ENCODE results near the gene CCNA2.

CCNA2 gene

DNA sequence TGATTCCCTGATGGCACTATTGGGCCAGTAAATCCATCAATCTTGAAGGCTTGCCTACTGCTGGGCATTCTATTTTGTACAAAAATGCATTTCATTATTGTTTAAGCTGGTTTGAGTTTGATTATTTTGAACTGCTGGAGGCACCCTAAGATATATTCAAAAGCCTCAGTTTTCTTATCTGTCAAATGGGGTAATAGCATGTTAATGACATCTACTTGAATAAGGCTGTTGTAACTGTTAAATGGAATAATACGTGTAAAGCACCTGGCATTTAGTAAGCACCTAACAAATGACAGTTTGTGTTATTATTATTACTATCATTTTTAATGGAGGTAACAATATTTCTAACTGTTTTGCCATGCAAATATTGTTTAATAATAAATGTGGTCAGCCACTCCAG, 51.8 kb downstream of the CCNA2 start:
- DNase-seq = no peak

DNA sequence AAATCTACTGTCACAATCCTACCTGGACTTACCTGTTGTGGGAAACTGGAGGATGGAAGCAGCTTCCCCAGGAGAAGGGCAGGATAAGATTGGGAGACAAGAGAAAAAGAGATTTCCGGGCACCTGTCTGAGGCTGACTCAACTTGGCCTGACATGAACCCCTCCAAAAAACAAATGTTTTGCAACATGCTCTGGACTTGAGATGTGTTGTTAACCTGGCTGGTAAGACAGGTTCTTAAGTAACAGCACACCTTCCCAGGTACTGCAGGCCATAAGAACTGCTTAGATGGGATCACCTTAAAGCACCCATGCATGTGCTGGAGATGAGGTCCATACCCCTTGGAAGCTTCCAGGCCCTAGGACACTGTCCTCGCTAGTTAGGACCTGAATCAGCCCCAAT, 54.3 kb downstream of the CCNA2 start:
- DNase-seq = no peak

DNA sequence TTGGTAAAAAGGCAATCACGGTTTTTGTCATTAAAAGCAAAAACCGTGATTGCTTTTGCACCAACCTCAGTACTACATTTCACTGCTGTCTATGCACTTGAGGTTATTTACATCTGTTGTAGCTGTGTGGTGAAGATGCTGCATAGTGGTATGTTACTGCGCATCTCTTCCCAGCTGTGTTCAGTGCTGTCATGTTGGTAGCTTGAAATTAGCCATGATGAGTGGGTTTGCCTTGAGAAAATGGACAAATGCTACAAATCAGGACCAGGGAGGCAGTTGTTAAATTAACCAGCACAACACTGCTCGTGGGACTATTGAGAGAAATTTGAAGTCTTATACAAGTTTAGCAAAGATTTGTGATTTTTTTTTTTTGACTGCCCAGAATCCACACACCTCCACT, 56.5 kb downstream of the CCNA2 start:
- DNase-seq = no peak

All from activated naive CD4-positive, alpha-beta T cell treated with anti-CD3 and anti-CD28 coated beads, Interleukin-2, amount 50 U/mL, for 16 hours (primary cell).